GM19193 (cell line): ENCODE measurements around the gene CMTM4.

ENCODE experiments used
- POLR2A ChIP-seq: IDR thresholded peaks from 4 replicates; pipeline ENCODE4 v1.6.1; 2011; ENCODE audit not compliant: insufficient read depth, insufficient read length; ENCODE audit errors: extremely low read depth

CMTM4 gene

DNA sequence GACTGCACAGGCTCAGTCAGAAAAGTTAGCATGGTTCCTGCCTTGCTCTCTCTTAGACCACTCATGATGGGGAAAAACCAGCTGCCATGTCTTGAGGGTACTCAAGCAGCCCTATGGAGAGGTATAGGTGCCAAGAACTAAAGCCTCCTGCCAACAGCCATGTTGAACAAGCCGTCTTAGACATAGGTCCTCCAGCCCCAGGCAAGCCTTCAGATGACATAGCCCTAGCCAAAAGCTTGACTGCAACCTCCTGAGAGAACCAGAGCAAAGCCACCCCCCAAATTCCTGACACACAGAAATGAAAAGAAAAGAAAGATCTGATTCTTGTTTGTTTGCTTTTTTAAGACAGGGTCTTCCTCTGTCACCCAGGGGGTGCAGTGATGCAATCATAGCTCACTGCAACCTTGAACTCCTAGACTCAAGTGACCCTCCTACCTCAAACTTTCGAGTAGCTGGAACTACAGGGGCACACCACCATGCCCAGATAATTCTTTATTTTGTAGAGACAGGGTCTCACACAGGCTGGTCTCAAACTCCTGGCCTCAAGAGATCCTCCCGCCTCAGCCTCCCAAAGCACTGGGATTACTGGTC lies 55.7 kb downstream of the CMTM4 start:
- TF ChIP-seq POLR2A = no peak

DNA sequence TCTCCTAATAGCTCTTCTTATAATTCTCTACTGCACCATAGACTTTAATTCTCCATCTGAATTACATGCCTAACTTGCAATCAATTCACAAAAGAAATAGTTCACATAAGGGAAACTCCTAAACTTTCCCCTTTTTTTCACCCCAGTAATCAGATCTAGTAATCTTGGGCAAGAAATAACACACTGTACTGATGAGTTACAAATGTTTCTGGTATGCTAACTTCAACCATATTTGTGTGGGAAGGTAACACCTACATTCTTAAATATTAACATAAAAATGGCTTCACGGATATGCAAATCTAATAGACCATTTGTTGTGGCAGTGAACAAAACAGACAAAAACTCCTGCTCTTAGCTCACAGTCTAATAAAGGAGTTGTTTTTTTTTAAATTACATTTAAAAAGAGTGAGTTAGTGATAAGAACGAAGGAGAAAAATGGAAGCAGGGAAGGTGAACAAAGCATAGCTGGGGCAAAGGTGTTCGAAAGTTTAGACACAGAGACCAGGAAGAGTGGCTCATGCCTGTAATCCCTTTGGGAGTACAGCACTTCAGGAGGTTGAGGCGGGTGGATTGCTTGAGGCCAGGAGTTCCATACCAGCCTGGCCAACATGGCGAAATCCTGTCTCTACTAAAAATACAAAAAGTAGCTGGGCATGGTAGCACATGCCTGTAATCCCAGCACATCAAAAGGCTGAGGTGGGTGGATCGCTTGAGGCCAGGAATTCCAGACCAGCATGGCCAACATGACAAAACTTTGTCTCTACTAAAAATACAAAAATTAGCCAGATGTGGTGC lies 57.3 kb downstream of the CMTM4 start:
- no peak for TF ChIP-seq POLR2A

DNA sequence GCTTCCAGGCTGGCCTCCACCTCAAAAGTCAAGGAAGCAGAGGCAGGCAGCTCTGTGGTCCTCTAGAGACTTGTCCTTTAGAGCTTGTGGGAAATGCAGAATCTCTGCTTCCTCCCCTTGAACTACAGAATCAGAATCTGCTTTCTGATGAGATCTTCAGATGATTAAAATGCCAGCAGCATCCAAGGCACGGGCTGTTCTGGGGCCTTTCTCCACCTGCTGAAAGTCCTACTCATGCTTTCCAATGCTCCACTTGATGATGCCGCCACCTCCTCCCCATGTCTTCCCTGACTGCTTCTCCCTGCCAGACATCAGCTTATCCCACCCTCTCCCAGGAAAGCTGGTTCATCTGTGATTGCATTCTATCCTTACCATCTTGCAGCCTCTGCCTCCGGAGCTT lies 58.7 kb downstream of the CMTM4 start:
- no peak for TF ChIP-seq POLR2A

DNA sequence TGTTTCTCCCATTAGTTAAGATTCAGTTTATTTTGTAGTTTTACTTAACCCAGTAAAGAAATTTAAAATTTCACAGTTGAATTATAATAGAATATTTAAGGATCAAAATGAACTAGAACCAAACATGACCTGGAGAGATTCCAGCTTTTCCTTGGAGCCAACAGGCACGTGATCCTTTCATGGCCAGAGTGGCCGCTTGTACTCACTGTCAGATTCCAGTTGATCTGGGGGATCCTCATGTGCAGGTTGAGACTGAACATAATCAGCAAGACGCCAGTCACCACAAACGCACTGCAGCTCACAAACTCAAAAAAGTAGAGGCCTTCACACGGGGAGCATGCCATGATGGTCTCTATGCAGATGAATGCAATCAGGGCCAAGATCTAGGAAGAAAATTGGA lies 60.3 kb downstream of the CMTM4 start:
- TF ChIP-seq POLR2A = no peak

DNA sequence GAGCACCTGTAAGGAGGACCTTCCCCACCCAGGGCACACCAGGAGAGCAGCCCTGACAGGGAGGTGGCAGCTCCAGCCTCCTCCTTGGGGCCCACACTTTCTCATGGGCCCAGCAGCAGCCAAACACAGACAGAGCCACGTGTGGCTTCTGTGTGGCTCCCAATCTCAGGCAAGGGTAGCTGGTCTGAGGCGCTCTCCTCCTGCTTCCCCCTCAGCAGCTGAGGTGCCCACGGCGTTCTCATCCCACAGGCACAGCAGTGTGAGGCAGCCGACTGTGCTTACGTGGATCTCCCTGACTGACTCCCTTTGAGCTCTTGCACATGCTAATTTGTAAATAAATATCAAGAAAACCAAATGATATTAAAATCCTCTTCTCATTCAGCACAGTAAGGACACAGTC lies 61.1 kb downstream of the CMTM4 start:
- no peak for TF ChIP-seq POLR2A

DNA sequence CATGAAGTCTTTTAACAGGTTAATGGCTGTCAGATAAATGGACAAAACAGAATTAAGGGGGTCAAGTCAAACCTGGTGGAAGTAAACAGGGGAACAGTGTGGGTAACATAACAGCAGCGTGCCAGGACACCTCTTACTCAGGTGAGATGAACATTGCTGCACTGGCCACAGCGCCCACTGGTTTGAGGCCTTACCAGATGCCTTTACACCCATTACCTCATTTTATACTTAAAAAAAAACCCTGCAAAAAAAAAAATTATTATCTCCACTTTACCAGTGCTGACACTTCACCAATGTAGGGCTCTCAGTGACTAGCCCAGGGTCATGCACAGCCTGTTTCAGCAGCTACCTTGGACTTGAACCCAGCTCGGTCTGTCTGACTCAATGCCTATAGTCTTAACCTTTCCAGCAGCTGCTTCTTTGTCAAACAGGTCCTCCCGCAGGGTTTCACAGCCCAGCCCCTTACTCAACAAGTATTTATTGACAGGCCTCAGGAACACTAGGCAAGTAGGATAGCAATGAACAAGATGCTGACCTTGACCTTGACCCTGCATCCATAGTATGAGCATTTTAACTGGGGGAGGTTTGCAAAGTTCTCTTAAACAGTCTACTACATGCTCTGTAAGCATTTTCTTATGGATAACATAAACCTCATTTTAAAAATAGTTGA lies 61.9 kb downstream of the CMTM4 start:
- no peak for TF ChIP-seq POLR2A

DNA sequence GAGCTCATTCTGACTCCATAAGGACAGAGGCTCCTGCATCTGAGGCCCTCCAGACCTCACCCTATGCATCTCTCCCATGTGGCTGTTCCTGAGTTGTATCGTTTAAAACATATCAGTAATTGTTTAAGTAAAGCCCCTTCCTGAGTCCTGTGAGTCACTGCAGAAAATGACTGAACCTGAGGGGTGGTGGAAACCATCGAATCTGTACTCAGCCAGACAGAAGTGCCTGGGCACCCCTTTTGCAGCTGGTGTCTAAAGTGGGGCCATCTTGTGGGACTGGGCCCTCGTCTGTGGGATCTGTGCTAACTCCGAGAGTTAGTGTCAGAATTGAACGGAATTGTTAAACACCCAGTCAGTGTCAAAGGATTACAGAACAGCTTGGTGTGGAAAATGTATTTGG lies 66.7 kb downstream of the CMTM4 start:
- TF ChIP-seq POLR2A = no peak

DNA sequence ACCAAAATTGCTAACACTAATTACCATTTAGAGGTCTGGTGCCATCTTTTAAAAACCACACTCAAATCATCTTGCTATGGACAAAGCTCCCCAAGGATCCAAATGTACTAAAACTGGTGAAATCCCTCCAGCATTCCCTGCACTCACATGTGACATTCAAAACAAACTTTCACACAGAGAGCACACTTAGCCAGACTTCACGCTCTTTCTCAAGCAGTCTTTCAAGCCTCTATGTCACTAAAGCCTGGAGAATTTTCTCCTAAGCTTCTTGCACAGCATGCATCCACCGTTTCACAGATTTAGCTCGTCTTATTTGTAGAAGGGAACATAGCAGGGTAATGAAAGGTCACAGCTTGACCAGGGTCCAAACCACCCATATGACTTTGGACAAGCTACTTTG lies 72.8 kb downstream of the CMTM4 start:
- no peak for TF ChIP-seq POLR2A

DNA sequence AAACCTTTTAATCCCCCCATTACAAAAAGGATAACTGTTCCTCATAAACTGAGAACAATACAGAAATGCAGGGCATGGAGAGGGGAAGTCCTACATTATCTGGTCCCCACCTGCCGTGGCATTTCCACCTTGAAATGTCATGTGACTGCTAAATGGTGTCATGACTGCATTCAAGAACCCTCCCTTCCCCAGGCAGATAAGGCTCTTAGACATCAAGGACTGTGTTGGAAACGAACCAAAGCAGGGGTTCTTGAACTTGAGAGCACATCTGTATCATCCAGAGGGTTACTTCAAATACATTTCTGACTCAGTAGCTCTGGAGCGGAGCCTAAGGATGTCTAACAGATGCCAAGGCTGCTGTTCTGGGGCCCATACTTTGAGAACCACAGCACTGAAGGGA lies 73.7 kb downstream of the CMTM4 start:
- no peak for TF ChIP-seq POLR2A

DNA sequence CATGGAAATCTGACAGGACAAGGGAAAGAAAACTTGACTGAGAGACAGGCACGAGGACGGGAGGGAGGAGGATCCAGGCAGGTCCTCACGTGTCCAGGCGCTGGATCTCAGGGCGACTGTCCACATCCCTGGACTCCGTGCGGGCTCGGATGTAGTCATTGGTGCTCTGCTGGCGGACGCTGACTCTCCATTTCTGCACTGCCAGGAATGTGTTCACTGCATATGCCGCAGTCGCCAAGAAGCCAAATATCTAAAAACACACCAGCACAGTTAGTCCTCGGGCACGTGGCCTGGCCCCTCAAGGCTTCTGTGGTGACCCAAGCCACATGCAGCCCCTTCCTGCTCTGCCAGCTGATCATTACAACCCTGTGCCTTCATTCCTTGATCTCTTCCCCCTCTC lies 74.6 kb downstream of the CMTM4 start:
- TF ChIP-seq POLR2A = no peak

DNA sequence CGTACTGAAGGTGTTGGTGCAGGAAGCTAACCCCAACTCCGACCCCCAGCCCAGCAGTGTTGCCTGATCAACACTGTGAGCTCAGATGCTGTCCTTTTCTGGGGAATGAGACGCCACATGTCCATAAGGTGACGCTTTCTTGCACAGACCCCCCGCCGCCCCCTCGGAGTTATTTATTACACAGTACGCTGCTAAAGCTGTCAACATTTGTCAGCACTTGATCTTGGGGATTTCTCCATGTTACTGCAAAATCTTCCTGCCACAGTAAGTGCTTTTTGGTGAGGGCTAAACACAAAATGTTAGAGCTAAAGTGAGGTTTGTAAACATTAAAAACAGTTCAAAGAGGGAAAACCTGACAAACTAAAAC lies 76.1 kb downstream of the CMTM4 start:
- TF ChIP-seq POLR2A = no peak

DNA sequence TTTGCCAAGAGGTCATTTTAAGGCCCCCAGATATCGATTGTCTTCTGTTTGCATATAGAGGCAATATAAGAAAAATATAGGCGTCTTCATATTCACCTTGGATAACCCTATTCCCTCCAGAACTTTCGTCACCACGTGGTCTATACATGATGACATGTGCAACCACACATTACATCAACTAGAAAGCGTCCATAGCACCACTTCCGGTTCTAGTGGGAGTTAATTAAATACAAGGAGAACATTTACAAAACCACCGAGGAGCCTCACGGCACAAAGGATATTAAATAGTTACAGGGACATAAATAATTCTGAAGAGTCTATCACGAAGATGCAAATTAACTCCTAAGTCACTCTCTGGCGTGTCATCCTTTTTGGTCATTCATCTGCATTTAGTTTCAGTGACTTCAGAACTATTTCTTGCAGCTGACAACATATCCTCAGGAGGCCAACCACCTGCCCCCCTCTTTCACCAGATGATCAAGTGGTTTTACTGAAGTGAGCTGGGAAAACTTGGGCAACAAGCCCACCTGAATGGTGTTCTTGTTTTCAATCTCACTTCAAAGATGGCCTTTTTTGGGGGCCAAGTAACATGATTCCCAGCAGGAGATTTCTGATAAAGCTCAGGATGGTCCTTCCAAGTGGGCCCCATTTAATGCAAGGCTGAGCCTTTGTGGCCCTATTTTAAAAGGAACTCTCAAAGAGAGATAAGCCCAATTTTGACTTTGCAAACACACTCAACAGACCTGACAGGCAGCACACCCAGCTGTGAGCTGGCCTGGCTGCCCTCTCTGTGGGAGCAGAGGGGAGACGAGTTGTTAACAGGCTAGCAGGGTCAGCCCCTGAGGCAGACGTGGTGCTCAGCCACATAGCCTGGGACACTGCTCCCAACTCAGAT lies 76.8 kb downstream of the CMTM4 start:
- TF ChIP-seq POLR2A = no peak

DNA sequence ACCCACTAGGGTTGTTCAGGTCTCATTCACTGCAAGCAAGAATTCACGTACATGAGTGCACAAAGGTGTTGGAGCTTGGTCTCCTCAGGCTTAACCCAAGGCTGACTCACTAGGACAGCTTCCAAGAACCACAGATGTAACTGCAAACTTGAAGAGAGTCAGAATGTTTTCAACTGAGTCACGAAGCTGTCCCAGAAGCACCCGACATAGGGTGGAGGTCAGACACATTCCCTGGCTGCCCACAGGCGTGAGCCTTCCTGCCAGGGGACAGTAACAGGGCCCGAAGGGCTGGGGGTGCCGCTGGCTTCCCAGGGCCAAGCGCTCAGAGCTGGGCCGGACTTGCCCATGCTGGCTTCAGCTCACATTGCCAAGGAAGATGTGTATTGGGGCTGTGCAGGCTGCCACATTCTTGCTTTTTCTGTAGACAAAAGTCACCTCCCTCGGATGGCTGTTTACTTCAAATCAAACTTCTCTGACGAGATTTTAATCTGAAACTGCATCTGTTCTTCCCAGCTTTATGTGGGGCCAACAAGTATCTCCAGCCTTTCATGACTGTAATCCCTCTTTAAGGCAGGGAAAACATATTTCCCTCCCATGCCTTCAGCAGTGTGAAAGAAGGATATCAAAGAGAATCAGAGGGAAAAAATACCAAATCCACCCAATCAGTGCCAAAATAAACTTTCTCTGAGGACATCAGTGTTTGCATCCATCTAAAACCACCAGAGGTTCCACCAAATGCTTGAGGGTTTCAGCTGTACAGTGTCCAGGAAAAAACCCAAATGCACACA lies 77.8 kb downstream of the CMTM4 start:
- no peak for TF ChIP-seq POLR2A

DNA sequence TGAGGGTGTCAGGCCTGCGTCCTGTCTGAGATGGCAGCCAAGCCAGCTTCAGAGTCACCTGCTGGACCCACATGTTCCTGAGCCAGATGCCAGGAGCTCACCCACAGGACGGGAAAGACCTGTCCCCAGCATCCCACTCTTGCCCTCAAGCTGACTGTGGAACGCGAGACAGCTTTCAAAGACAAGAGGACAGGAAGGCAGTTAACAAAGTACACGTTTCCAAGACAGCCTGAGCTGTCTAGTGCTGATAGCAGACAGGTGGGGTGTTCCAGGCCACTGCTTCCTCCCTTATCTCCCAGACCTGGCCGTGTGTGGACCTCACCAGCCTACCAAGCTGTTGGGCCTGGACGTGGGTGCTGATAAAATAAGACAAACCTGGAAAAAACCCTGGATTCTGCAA lies 78.8 kb downstream of the CMTM4 start:
- no peak for TF ChIP-seq POLR2A
